NCI-H2081 treated with DMSO at 0.1 percent for 48 hours (cell line): ENCODE measurements around the gene CCNK.

Experiments used
- DNase-seq: peaks from one replicate; lab custom pipeline; 2025; lab: John Stamatoyannopoulos, UW

Gene CCNK

GRCh38 chr14:99552572-99553216 is 71.5 kb downstream of the CCNK start:
- no peak for DNase-seq

GRCh38 chr14:99554184-99554583 is 73.0 kb downstream of the CCNK start:
- DNase-seq = no peak

- no peak for DNase-seq
These were observed 73.7 kb downstream of the CCNK start for GRCh38 chr14:99554757-99555531.

GRCh38 chr14:99556134-99556791 is 75.1 kb downstream of the CCNK start:
- no peak for DNase-seq

- DNase-seq = no peak
These were observed 78.2 kb downstream of the CCNK start for GRCh38 chr14:99559286-99559990.

- DNase-seq = no peak
These were observed 79.2 kb downstream of the CCNK start for GRCh38 chr14:99560403-99560802.

GRCh38 chr14:99560922-99561683 is 79.9 kb downstream of the CCNK start:
- DNase-seq = peak; percentile 48

GRCh38 chr14:99561864-99562263 is 80.7 kb downstream of the CCNK start:
- no peak for DNase-seq
